ENCODE measurements around the gene GAS5. TPM values are rescaled to one million over a fixed set of nuclear protein-coding genes. Genes with fewer than 3 reads are reported as not detected.

Gene GAS5
- total and polyA plus RNA-seq, 9 of the 15 experiments (the other 6 are each of a cell fraction or from before 2014, with no cell fraction given), result 565 to 1,860 (median 1,006) TPM

GRCh38 chr1:173867753-173868265 is at the start of gene GAS5 (continued):
- TF ChIP-seq, protein P1, sequence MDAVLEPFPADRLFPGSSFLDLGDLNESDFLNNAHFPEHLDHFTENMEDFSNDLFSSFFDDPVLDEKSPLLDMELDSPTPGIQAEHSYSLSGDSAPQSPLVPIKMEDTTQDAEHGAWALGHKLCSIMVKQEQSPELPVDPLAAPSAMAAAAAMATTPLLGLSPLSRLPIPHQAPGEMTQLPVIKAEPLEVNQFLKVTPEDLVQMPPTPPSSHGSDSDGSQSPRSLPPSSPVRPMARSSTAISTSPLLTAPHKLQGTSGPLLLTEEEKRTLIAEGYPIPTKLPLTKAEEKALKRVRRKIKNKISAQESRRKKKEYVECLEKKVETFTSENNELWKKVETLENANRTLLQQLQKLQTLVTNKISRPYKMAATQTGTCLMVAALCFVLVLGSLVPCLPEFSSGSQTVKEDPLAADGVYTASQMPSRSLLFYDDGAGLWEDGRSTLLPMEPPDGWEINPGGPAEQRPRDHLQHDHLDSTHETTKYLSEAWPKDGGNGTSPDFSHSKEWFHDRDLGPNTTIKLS (IDR thresholded peaks at IDR 0.05; ENCODE audit: borderline replicate concordance, low read depth), result peak; percentile 51; the same call in 1 of the 2 replicates
- TF ChIP-seq KLF13 (tag; IDR thresholded peaks at IDR 0.05; ENCODE audit: borderline replicate concordance, low read depth) (peak; percentile 39; the same call in 1 of the 2 replicates), SNRNP70 (optimal IDR thresholded peaks at IDR 0.05; ENCODE audit: low read depth, low read length) (no peak), ZNF75A (CRISPR knock-in tag; IDR thresholded peaks at IDR 0.05) (peak; percentile 32; the same call in 1 of the 2 replicates), ARID1B (IDR thresholded peaks at IDR 0.05) (no peak), MTA2 (IDR thresholded peaks at IDR 0.05; ENCODE audit: low read depth) (no peak), CBFA2T3 (IDR thresholded peaks at IDR 0.05) (no peak), ZEB2 (IDR thresholded peaks at IDR 0.05) (no peak), TARDBP (IDR thresholded peaks at IDR 0.05) (no peak), GATAD2A (IDR thresholded peaks at IDR 0.05) (no peak), ASH1L (IDR thresholded peaks at IDR 0.05; ENCODE audit: borderline replicate concordance, low read depth, partially characterized antibody) (no peak), ILK (tag; IDR thresholded peaks at IDR 0.05; ENCODE audit: borderline replicate concordance, low read depth) (no peak), KDM4B (IDR thresholded peaks at IDR 0.05; ENCODE audit: borderline replicate concordance in 2 of 2, low read depth in 1 of 2) (no peak), DACH1 (IDR thresholded peaks at IDR 0.05; ENCODE audit: partially characterized antibody) (no peak), NFYB (IDR thresholded peaks at IDR 0.05; ENCODE audit: extremely low read depth, insufficient read length) (no peak), PHF20 (IDR thresholded peaks at IDR 0.05; ENCODE audit: partially characterized antibody) (peak; percentile 30), HNRNPUL1 (IDR thresholded peaks at IDR 0.05; ENCODE audit: low read length) (no peak), ZNF668 (CRISPR knock-in tag; IDR thresholded peaks at IDR 0.05) (no peak), CBX1 (IDR thresholded peaks at IDR 0.05; ENCODE audit: low read depth) (peak; percentile 89), ETS2 (tag; IDR thresholded peaks at IDR 0.05; ENCODE audit: borderline replicate concordance, poor library complexity, severe bottlenecking) (no peak), E2F3 (CRISPR knock-in tag; IDR thresholded peaks at IDR 0.05) (no peak), ZNF639 (CRISPR knock-in tag; conservative IDR thresholded peaks at IDR 0.05 in 1 of 2, IDR thresholded peaks at IDR 0.05 in 1 of 2) (no peak)
- TF ChIP-seq, protein P2, sequence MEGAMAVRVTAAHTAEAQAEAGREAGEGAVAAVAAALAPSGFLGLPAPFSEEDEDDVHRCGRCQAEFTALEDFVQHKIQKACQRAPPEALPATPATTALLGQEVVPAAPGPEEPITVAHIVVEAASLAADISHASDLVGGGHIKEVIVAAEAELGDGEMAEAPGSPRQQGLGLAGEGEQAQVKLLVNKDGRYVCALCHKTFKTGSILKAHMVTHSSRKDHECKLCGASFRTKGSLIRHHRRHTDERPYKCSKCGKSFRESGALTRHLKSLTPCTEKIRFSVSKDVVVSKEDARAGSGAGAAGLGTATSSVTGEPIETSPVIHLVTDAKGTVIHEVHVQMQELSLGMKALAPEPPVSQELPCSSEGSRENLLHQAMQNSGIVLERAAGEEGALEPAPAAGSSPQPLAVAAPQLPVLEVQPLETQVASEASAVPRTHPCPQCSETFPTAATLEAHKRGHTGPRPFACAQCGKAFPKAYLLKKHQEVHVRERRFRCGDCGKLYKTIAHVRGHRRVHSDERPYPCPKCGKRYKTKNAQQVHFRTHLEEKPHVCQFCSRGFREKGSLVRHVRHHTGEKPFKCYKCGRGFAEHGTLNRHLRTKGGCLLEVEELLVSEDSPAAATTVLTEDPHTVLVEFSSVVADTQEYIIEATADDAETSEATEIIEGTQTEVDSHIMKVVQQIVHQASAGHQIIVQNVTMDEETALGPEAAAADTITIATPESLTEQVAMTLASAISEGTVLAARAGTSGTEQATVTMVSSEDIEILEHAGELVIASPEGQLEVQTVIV (CRISPR knock-in tag; IDR thresholded peaks at IDR 0.05; ENCODE audit: borderline replicate concordance), result peak; percentile 67; the same call in 1 of the 2 replicates
- TF ChIP-seq, protein P3, sequence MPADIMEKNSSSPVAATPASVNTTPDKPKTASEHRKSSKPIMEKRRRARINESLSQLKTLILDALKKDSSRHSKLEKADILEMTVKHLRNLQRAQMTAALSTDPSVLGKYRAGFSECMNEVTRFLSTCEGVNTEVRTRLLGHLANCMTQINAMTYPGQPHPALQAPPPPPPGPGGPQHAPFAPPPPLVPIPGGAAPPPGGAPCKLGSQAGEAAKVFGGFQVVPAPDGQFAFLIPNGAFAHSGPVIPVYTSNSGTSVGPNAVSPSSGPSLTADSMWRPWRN (IDR thresholded peaks at IDR 0.05; ENCODE audit: low read depth), result no peak
